Common myeloid progenitor, CD34-positive (primary cell): ENCODE data around the gene FAM83G.
"Not testable (repeated sequence)": the region's sequence is repeated elsewhere in the genome, so short reads cannot be mapped to it uniquely, and the experiment has no call there.

ENCODE experiments used
- CTCF ChIA-PET: fragments of 350-600 bp; sonication (Branson Sonifier 250); formaldehyde crosslinking; loops from one replicate; lab custom pipeline; 2021; ENCODE audit warnings: antibody characterized with exemption; lab: Charles Lee
- POLR2A ChIA-PET: fragments of 350-600 bp; sonication (Branson Sonifier 250); formaldehyde crosslinking; loops from one replicate; lab custom pipeline; 2021; ENCODE audit warnings: antibody characterized with exemption; lab: Charles Lee
- DNase-seq, 3 donors: peaks; one replicate each; pipeline versions ENCODE4 v3.0.0 to v3.0.0-alpha.2; 2013
- H3K27ac ChIP-seq, 2 experiments: 1 replicate in 1 of 2; 2 replicates in 1 of 2; pipeline ENCODE4 v1.7.0; 2013; ENCODE audit warnings: inconsistent platforms in 2 of 2, low read length in 2 of 2, mild to moderate bottlenecking in 2 of 2, low read depth in 1 of 2, moderate library complexity in 1 of 2; ENCODE audit not compliant: severe bottlenecking in 2 of 2, insufficient read depth in 1 of 2, poor library complexity in 1 of 2
- H3K27me3 ChIP-seq, 5 experiments: replicated peaks in 2 of 5; 1 replicate in 3 of 5; 2 replicates in 2 of 5; pipeline versions ENCODE4 v1.6.1 to v1.7.0; 2013; ENCODE audit warnings: low read length in 4 of 5, mild to moderate bottlenecking in 2 of 5, moderate library complexity in 2 of 5, inconsistent platforms in 1 of 5; ENCODE audit not compliant: insufficient read depth in 5 of 5, control insufficient read depth in 4 of 5
- H3K36me3 ChIP-seq, 4 experiments: 1 replicate in 2 of 4; 2 replicates in 2 of 4; pipeline versions ENCODE4 v1.6.1 to v1.7.0; 2013; ENCODE audit warnings: low read length in 3 of 4, control low read depth in 1 of 4, mild to moderate bottlenecking in 1 of 4; ENCODE audit not compliant: control insufficient read depth in 4 of 4, insufficient read depth in 4 of 4
- H3K4me1 ChIP-seq, 4 experiments: 1 replicate in 3 of 4; 2 replicates in 1 of 4; pipeline versions ENCODE4 v1.6.1 to v1.7.1; 2013; ENCODE audit warnings: low read length in 3 of 4, mild to moderate bottlenecking in 3 of 4, control low read depth in 1 of 4, inconsistent platforms in 1 of 4, moderate library complexity in 1 of 4; ENCODE audit not compliant: control insufficient read depth in 4 of 4, insufficient read depth in 4 of 4; ENCODE audit errors: control extremely low read depth in 1 of 4
- H3K4me3 ChIP-seq, 7 experiments: 1 replicate in 4 of 7; 2 replicates in 3 of 7; pipeline versions ENCODE4 v1.5.1 to v1.7.0; 2013; ENCODE audit warnings: mild to moderate bottlenecking in 7 of 7, low read length in 6 of 7, moderate library complexity in 6 of 7, inconsistent platforms in 2 of 7, low read depth in 2 of 7, control low read depth in 1 of 7; ENCODE audit not compliant: insufficient read depth in 4 of 7, control insufficient read depth in 1 of 7; ENCODE audit errors: extremely low read depth in 1 of 7
- H3K9me3 ChIP-seq, 5 experiments: 1 replicate in 4 of 5; 2 replicates in 1 of 5; pipeline versions ENCODE4 v1.6.1 to v1.7.1; 2013; ENCODE audit warnings: low read length in 4 of 5, mild to moderate bottlenecking in 2 of 5, inconsistent platforms in 1 of 5, low read depth in 1 of 5, moderate library complexity in 1 of 5; ENCODE audit not compliant: control insufficient read depth in 4 of 5, insufficient read depth in 2 of 5; ENCODE audit errors: control extremely low read depth in 1 of 5
- WGBS: methylation state at CpG from one replicate; pipeline ENCODE4 v1.1.5; 2013; ENCODE audit not compliant: insufficient coverage; 5-methylcytosine and 5-hydroxymethylcytosine counted together

Gene FAM83G

GRCh38 chr17:18956581-18956980 is 48.0 kb downstream of the FAM83G start:
- no peaks in the 10 kb centered on the region for H3K9me3 ChIP-seq
- H3K27ac ChIP-seq: no peak overlapping the region
- POLR2A ChIA-PET: no interaction called here
- no peaks in the 10 kb centered on the region for H3K27me3 ChIP-seq
- 100% methylated on average over 2 of the region's 3 CpGs for WGBS
- DNase-seq: no peak
- peaks cover 0 to 10% (median 2%) of the 10 kb centered on the region in 4 experiments for H3K4me1 ChIP-seq
- H3K36me3 ChIP-seq: no peaks in the 10 kb centered on the region
- CTCF ChIA-PET: interaction anchor here (1.1 to 1.4 kb wide), 2 partner anchors 24 to 98 kb away, joined by 3 read pairs; no protein-coding TSS in a partner anchor
- no peak overlapping the region for H3K4me3 ChIP-seq

- H3K4me3 ChIP-seq, H3K27ac ChIP-seq, H3K9me3 ChIP-seq, POLR2A ChIA-PET, H3K36me3 ChIP-seq, H3K27me3 ChIP-seq, DNase-seq, H3K4me1 ChIP-seq: not testable (repeated sequence)
- WGBS: no CpG with 5 or more reads among the region's 6 CpGs
- CTCF ChIA-PET: interaction anchor here (1.1 to 1.4 kb wide), 2 partner anchors 24 to 97 kb away, joined by 3 read pairs; no protein-coding TSS in a partner anchor
Measured at GRCh38 chr17:18956021-18956420, 48.5 kb downstream of the FAM83G start.

GRCh38 chr17:18955009-18955408 is 49.6 kb downstream of the FAM83G start:
- no peaks in the 10 kb centered on the region for H3K36me3 ChIP-seq
- H3K4me1 ChIP-seq: peaks cover 0 to 6% (median 2%) of the 10 kb centered on the region in 4 experiments
- no peak overlapping the region for H3K27ac ChIP-seq
- DNase-seq: no peak
- POLR2A ChIA-PET: interaction anchor here (0.5 kb wide), 1 partner anchor 135 kb away, joined by 3 read pairs; no protein-coding TSS in a partner anchor
- H3K27me3 ChIP-seq: no peaks in the 10 kb centered on the region
- WGBS: 95% methylated on average over 6 of the region's 6 CpGs
- H3K9me3 ChIP-seq: no peaks in the 10 kb centered on the region
- no peak overlapping the region for H3K4me3 ChIP-seq
- CTCF ChIA-PET: interaction anchor here (0.9 kb wide), 1 partner anchor 17 kb away, joined by 3 read pairs; no protein-coding TSS in a partner anchor

- POLR2A ChIA-PET: no interaction called here
- no peaks in the 10 kb centered on the region for H3K27me3 ChIP-seq
- H3K9me3 ChIP-seq: no peaks in the 10 kb centered on the region
- H3K36me3 ChIP-seq: no peaks in the 10 kb centered on the region
- peaks cover 0 to 6% (median 1%) of the 10 kb centered on the region in 4 experiments for H3K4me1 ChIP-seq
- CTCF ChIA-PET: interaction anchor here (0.9 kb wide), 1 partner anchor 17 kb away, joined by 3 read pairs; no protein-coding TSS in a partner anchor
- no peak for DNase-seq
- 97% methylated on average over 3 of the region's 3 CpGs for WGBS
- no peak overlapping the region for H3K27ac ChIP-seq
- H3K4me3 ChIP-seq: no peak overlapping the region
Measured at GRCh38 chr17:18954321-18954720, 50.2 kb downstream of the FAM83G start.

GRCh38 chr17:18953231-18953728 is 51.3 kb downstream of the FAM83G start:
- no peak for DNase-seq
- 97% methylated on average over 12 of the region's 14 CpGs for WGBS
- Histone ChIP-seq H3K4me1 (peaks cover 0 to 6% (median 0%) of the 10 kb centered on the region in 4 experiments), H3K4me3 (no peak overlapping the region), H3K36me3 (no peaks in the 10 kb centered on the region), H3K27me3 (no peaks in the 10 kb centered on the region), H3K27ac (no peak overlapping the region), H3K9me3 (no peaks in the 10 kb centered on the region)
- CTCF ChIA-PET: interaction anchor here (1.2 kb wide), 1 partner anchor 8 kb away, joined by 3 read pairs; no protein-coding TSS in a partner anchor
- POLR2A ChIA-PET: no interaction called here

- H3K4me1 ChIP-seq: peaks cover 0 to 6% (median 0%) of the 10 kb centered on the region in 4 experiments
- WGBS: 91% methylated on average over 11 of the region's 17 CpGs
- DNase-seq: no peak
- H3K27me3 ChIP-seq: no peaks in the 10 kb centered on the region
- H3K4me3 ChIP-seq: no peak within 1 kb of the TSS
- ChIA-PET POLR2A (interaction anchor here (0.8 kb wide), 1 partner anchor 102 kb away, joined by 3 read pairs; no protein-coding TSS in a partner anchor), CTCF (interaction anchor here (0.6 to 1.4 kb wide), 3 partner anchors 9 to 77 kb away, joined by 3 to 7 read pairs (median 3); no protein-coding TSS in a partner anchor)
- no peak within 1 kb of the TSS for H3K27ac ChIP-seq
- H3K36me3 ChIP-seq: no peaks in the 10 kb centered on the region
- H3K9me3 ChIP-seq: no peaks in the 10 kb centered on the region
Measured at GRCh38 chr17:18951941-18952842, 52.4 kb downstream of the FAM83G start, which contains the start of gene SLC5A10. Gene SLC5A10, plus strand, starts transcription at chr17:18952165. Its CDS starts 41 bp downstream, at chr17:18952206.
